ENCODE data around the gene TGM1.
A peak's percentile ranks its signal among the peaks of the same experiment; 100 is the strongest.

TGM1 gene

GRCh38 chr14:24271134-24271833, 8.3 kb upstream of the TGM1 start, which contains the start of gene RABGGTA:
RABGGTA (minus strand) TSS chr14:24271597; CDS start chr14:24271115, 482 bp downstream.
- DNase-seq (ENCODE audit: low spot score), result peak; percentile 96

GRCh38 chr14:24270537-24271133, 7.7 kb upstream of the TGM1 start:
- DNase-seq (ENCODE audit: low spot score), result no peak

GRCh38 chr14:24269910-24270536, 7.0 kb upstream of the TGM1 start:
- no peak for DNase-seq (ENCODE audit: low spot score)

GRCh38 chr14:24269368-24269767, 6.4 kb upstream of the TGM1 start:
- DNase-seq (ENCODE audit: low spot score), result no peak

GRCh38 chr14:24268225-24268624, 5.2 kb upstream of the TGM1 start:
- DNase-seq (ENCODE audit: low spot score), result no peak

GRCh38 chr14:24267516-24267915, 4.5 kb upstream of the TGM1 start:
- no peak for DNase-seq (ENCODE audit: low spot score)

GRCh38 chr14:24266344-24267244, 3.6 kb upstream of the TGM1 start:
- DNase-seq (ENCODE audit: low spot score), result no peak

GRCh38 chr14:24264298-24264697, 1.3 kb upstream of the TGM1 start:
- DNase-seq (ENCODE audit: low spot score), result no peak

- DNase-seq (ENCODE audit: low spot score), result no peak
Measured at GRCh38 chr14:24263848-24264247, 871 bp upstream of the TGM1 start.

- no peak for DNase-seq (ENCODE audit: low spot score)
Measured at GRCh38 chr14:24261969-24262327, 1.0 kb downstream of the TGM1 start.

GRCh38 chr14:24261256-24261968, 1.6 kb downstream of the TGM1 start:
- no peak for DNase-seq (ENCODE audit: low spot score)

GRCh38 chr14:24260780-24261157, 2.2 kb downstream of the TGM1 start:
- no peak for DNase-seq (ENCODE audit: low spot score)

GRCh38 chr14:24260026-24260779, 2.8 kb downstream of the TGM1 start:
- no peak for DNase-seq (ENCODE audit: low spot score)

- DNase-seq (ENCODE audit: low spot score), result no peak
Measured at GRCh38 chr14:24259282-24260025, 3.5 kb downstream of the TGM1 start.

GRCh38 chr14:24258548-24259265, 4.3 kb downstream of the TGM1 start:
- no peak for DNase-seq (ENCODE audit: low spot score)

GRCh38 chr14:24258119-24258518, 4.9 kb downstream of the TGM1 start:
- DNase-seq (ENCODE audit: low spot score), result no peak

GRCh38 chr14:24256960-24257359, 6.0 kb downstream of the TGM1 start:
- DNase-seq (ENCODE audit: low spot score), result no peak

GRCh38 chr14:24255931-24256711, 6.9 kb downstream of the TGM1 start:
- DNase-seq (ENCODE audit: low spot score), result no peak

- DNase-seq (ENCODE audit: low spot score), result no peak
Measured at GRCh38 chr14:24255438-24255837, 7.5 kb downstream of the TGM1 start.

Data from HuH-7.5 (cell line).